GM19043 (cell line): Measurements from ENCODE around the gene SRGAP2.
"Not testable (repeated sequence)": the region's sequence is repeated elsewhere in the genome, so short reads cannot be mapped to it uniquely, and the experiment has no call there.

Source experiments
- ATAC-seq: cut with Tn5 transposase; IDR thresholded peaks from one replicate; pipeline ENCODE4 v1.9.1; 2021; ENCODE audit warnings: low read depth; ENCODE audit not compliant: unreplicated experiment

SRGAP2 gene

GRCh38 chr1:206204871-206205270, 1.5 kb downstream of the SRGAP2 start:
- ATAC-seq = not testable (repeated sequence)

- not testable (repeated sequence) for ATAC-seq
Observed at GRCh38 chr1:206205569-206205968, 2.2 kb downstream of the SRGAP2 start.

- ATAC-seq = not testable (repeated sequence)
Observed at GRCh38 chr1:206210802-206211201, 7.5 kb downstream of the SRGAP2 start.

GRCh38 chr1:206215600-206216392, 12.5 kb downstream of the SRGAP2 start:
- not testable (repeated sequence) for ATAC-seq

- not testable (repeated sequence) for ATAC-seq
Observed at GRCh38 chr1:206218285-206218684, 14.9 kb downstream of the SRGAP2 start.

- ATAC-seq = not testable (repeated sequence)
Observed at GRCh38 chr1:206218765-206219164, 15.4 kb downstream of the SRGAP2 start.

- ATAC-seq = not testable (repeated sequence)
Observed at GRCh38 chr1:206219514-206220331, 16.4 kb downstream of the SRGAP2 start.

- ATAC-seq = not testable (repeated sequence)
Observed at GRCh38 chr1:206220332-206221000, 17.1 kb downstream of the SRGAP2 start.

GRCh38 chr1:206221585-206221984, 18.2 kb downstream of the SRGAP2 start:
- not testable (repeated sequence) for ATAC-seq

GRCh38 chr1:206224190-206224776, 20.9 kb downstream of the SRGAP2 start:
- ATAC-seq = not testable (repeated sequence)

GRCh38 chr1:206225386-206225785, 22.0 kb downstream of the SRGAP2 start:
- ATAC-seq = not testable (repeated sequence)

- not testable (repeated sequence) for ATAC-seq
Observed at GRCh38 chr1:206226886-206227285, 23.5 kb downstream of the SRGAP2 start.

GRCh38 chr1:206229286-206229685, 25.9 kb downstream of the SRGAP2 start:
- ATAC-seq = not testable (repeated sequence)

GRCh38 chr1:206231989-206232388, 28.6 kb downstream of the SRGAP2 start:
- not testable (repeated sequence) for ATAC-seq

- peak; percentile 72 for ATAC-seq
Observed at GRCh38 chr1:206232970-206233645, 29.8 kb downstream of the SRGAP2 start.

- not testable (repeated sequence) for ATAC-seq
Observed at GRCh38 chr1:206234189-206234916, 31.0 kb downstream of the SRGAP2 start.

- ATAC-seq = not testable (repeated sequence)
Observed at GRCh38 chr1:206235190-206235589, 31.8 kb downstream of the SRGAP2 start.

- not testable (repeated sequence) for ATAC-seq
Observed at GRCh38 chr1:206240288-206240687, 36.9 kb downstream of the SRGAP2 start.

- ATAC-seq = peak; percentile 98
Observed at GRCh38 chr1:206243335-206243734, 40.0 kb downstream of the SRGAP2 start.
